ENCODE data around the gene TMEM183A. TPM values are rescaled to one million over a fixed set of nuclear protein-coding genes. Genes with fewer than 3 reads are reported as not detected.

TMEM183A gene
- total RNA-seq, 4 donors from 2014 or later = 48.8 to 69.3 (median 61.1) TPM

- WGBS, 2 donors = 94% methylated on average over 7 of the region's 7 CpGs
- intact Hi-C loops (cut with DNase I; ENCODE audit: low total_unique reads) = no loop called here
These were observed 64.9 kb downstream of the TMEM183A start for GRCh38 chr1:203072002-203072602.

GRCh38 chr1:203072911-203073310, 65.7 kb downstream of the TMEM183A start:
- TF ChIP-seq CTCF (IDR thresholded peaks at IDR 0.05) (no peak), POLR2A (IDR thresholded peaks at IDR 0.05) (no peak)
- no peak for DNase-seq (ENCODE audit: low spot score in 2 of 2)
- H3K4me3 ChIP-seq (ENCODE audit: low read depth, poor library complexity, severe bottlenecking) = no peak overlapping the region
- intact Hi-C loops (cut with DNase I; ENCODE audit: low total_unique reads) = no loop called here
- WGBS, 2 donors = 70 to 75% methylated on average over 3 of the region's 3 CpGs

More at GRCh38 chr1:203072002-203072602, 64.9 kb downstream of the TMEM183A start:
- H3K4me3 ChIP-seq (ENCODE audit: low read depth, poor library complexity, severe bottlenecking) = no peak overlapping the region
- TF ChIP-seq POLR2A (IDR thresholded peaks at IDR 0.05) = no peak
- TF ChIP-seq CTCF (IDR thresholded peaks at IDR 0.05) = no peak
- no peak for DNase-seq (ENCODE audit: low spot score in 2 of 2)

GRCh38 chr1:203073469-203073868, 66.3 kb downstream of the TMEM183A start:
- intact Hi-C loops (cut with DNase I; ENCODE audit: low total_unique reads) = no loop called here
- WGBS, 2 donors = 91 to 98% methylated on average over 2 of the region's 2 CpGs
- no peak for DNase-seq (ENCODE audit: low spot score in 2 of 2)
- no peak overlapping the region for H3K4me3 ChIP-seq (ENCODE audit: low read depth, poor library complexity, severe bottlenecking)
- TF ChIP-seq POLR2A (IDR thresholded peaks at IDR 0.05) (no peak), CTCF (IDR thresholded peaks at IDR 0.05) (no peak)

Other genes with a start within 250 kb of the TMEM183A start
- gene KDM5B, start 199.0 kb upstream of the TMEM183A start, total RNA-seq = 100 to 1,000 TPM in 2 of 4 donors, 10 to 100 TPM in 2; 74.2 to 113 (median 89.2) TPM
- 1 to 10 TPM; 3.4 to 5.1 (median 4.3) TPM for gene PCAT6, start 196.4 kb upstream of the TMEM183A start, total RNA-seq
- gene RABIF, start 118.2 kb upstream of the TMEM183A start, total RNA-seq = 1 to 10 TPM; 4.0 to 7.9 (median 5.9) TPM
- gene KLHL12, start 80.1 kb upstream of the TMEM183A start, total RNA-seq = 10 to 100 TPM; 11.7 to 15.7 (median 15.0) TPM
- 100 to 1,000 TPM; 173 to 189 (median 176) TPM for gene ADIPOR1, start 49.1 kb upstream of the TMEM183A start, total RNA-seq
- gene CYB5R1, start 40.1 kb upstream of the TMEM183A start, total RNA-seq = 100 to 1,000 TPM; 170 to 203 (median 188) TPM
- gene PPFIA4, start 19.1 kb downstream of the TMEM183A start, total RNA-seq = 1 to 10 TPM; 1.7 to 4.0 (median 2.8) TPM
- gene MYOG, start 78.6 kb downstream of the TMEM183A start, total RNA-seq = not detected
- gene ADORA1, start 120.4 kb downstream of the TMEM183A start, total RNA-seq = 1 to 10 TPM; 1.8 to 7.7 (median 5.3) TPM
- gene MYBPH, start 168.5 kb downstream of the TMEM183A start, total RNA-seq = not detected
- gene CHI3L1, start 179.3 kb downstream of the TMEM183A start, total RNA-seq = 100 to 1,000 TPM in 2 of 4 donors, 10 to 100 TPM in 2; 80.5 to 188 (median 107) TPM
- gene CHIT1, start 222.3 kb downstream of the TMEM183A start, total RNA-seq = 1 to 10 TPM in 1 of 4 donors, under 1 TPM in 1, not detected in 2; 0.61 to 8.3 TPM

Data from lower leg skin (tissue), 4 donors.